ENCODE measurements around the gene RNF126.

RNF126 gene

DNA sequence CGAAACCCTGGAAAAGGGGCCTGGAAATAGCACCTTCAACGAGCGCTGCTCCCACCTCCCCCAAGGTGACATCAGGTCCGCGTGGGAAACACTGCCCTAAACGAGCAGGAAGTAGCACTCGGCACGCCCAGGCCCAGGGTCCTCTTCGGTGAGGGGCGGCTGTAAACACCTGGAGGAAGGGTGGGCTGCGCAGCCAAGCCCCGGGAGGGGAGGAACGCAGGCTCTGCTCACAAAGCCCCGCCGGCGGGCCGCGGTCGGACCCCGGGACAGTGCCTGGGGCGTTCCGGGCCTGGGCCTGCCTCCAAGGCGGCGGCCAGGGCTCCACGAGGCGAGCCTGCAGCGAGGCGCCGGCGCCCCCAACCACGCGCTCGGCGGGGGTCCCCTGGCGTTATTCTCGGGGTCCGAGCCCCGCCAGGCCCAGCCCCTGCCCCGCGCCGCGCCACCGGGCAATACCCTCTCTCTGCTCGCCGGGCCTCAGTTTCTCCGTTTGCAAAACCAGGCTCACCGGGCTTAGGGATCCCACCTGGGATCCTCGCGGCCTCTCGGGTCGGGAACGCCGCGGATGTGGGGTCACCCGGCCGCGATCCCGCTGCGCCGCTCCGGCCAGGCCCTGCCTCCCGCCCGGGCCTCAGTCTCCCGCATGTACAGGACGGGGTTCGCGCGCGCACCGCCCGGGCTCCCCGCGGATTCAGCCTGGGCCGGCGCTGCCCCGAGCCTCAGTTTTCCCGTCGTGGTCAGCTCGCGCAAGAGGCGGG, 630 bp downstream of the RNF126 start:
- DNase-seq: no peak

DNA sequence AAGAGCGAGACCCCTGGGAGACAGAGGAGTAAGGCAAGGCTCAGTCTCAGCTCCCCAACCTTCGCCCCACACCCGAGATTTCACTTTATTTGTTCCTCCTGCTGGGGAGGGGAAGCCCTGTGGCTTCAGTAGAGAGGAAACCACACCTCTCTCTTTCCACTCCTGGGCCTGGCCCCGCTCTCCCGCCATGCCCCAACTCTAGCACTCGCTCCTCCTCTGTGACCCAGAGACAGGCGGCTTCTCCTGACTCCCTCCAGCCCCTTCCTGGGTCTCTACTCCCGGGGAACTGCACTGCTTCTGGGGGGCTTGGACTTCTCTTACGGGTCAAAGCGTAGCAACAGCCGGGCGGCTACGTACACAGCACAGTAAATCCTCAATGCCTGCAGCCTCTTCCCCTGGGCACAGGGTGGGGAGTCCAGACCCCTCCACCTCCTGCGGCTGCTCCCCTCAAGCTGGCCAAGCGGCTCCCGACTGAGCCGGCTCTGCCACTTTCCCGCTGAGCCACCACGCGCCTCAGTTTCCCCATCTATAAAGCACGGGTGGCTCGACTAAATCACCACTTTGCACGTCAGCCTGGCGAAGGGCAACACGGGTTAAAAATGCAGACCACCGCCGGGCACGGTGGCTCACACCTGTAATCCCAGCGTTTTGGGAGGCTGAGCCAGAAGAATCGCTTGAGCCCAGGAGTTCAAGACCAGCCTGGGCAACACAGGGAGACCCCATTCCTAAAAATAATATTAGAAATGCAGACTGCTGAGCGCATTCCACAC, 1.4 kb downstream of the RNF126 start:
- no peak for DNase-seq

DNA sequence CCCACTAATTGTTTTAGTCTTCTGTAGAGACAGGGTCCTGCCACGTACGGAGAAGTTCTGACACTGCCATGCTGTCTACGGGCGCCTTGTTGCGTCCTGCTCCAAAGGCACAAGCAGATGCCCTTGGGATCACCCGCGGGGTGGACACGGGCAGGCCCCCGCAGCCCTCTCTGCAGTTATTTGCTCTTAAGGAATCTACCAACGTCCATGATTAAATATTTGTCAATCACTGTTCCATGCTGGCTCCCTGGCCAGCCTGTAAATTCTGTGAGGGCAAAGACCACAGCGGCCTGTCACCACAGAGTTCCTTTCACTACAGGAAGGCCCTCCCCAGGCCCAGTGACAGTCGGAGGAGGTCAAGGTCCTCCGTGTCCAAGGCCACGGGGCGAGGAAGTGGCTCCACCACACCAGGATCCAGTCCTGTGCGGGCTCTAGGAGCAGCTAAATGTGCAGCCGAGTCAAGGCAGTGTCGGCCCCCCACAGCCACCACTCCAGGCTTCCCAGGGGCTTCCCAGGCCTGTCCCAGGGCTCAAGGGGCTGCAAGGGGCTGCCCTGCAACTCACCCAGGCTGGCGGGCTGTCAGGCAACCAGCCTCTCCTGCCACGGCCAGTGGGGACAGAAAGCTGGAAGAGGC, 2.1 kb downstream of the RNF126 start:
- DNase-seq: no peak

DNA sequence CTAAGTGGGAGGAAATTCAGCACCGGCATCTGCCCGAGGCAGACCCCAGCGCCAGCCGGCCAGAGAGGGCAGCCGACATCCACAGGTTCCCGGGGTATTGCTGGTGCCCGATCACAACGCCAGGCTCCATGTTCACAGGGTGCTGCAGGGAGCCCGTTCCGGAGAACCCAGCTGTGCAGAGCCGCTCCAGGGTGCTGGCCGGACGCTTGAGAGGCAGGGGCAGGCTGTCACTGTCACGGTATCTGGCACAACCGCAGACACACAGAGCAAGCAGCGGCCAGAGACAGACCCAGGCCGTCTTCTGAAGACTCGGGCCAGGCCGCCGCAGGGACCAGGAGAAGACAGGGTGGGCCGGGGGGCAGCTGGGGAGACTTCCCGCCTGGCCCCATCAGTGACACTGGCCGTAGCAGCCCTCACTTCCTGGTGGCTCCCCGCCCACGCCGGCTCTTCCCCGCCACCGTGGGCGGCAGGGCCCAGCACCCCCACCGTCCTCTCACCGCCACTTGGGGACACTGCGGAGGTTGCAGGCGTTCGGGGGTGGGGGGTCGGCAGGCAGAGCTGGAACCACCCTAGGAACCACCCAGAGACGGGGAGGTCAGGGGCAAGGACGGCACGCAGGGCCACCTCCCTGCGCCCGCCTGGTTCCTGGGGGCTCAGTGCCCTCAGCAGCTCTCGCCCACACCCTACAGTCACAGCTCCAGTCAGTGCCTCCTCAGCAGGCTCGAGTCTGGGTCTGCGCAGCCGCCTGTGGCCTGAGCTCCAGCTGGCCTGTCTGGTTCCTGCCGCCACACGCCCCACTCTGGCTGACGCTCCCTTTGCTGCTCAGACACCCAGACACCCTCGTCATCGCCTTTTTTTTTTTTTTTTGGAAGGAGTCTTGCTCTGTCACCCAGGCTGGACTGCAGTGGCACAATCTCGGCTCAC, 3.8 kb downstream of the RNF126 start:
- no peak for DNase-seq

- no peak for DNase-seq
Observed at GRCh38 chr19:658059-658839, 4.8 kb downstream of the RNF126 start.

- DNase-seq: no peak
Observed at GRCh38 chr19:657611-658010, 5.4 kb downstream of the RNF126 start.

GRCh38 chr19:656751-657559, 6.1 kb downstream of the RNF126 start:
- no peak for DNase-seq

DNA sequence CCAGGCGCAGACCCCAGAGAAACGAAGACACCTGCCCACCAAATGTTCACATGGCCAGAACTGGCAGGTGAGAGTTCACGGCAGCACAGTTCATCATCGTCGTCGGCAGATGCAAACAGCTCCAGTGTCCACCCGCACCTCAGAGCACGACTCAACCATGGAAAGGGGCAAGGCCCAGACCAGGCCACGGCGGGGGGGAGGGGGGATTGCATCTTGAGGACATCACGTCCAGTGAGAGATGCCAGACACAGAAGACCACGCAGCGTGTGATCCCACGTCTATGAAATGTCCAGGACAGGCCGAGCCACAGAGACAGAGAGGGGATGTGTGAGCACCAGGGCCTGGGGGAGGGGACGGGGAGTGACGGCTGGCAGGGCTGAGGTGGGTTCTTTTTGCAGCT, 7.3 kb downstream of the RNF126 start:
- DNase-seq: no peak

DNA sequence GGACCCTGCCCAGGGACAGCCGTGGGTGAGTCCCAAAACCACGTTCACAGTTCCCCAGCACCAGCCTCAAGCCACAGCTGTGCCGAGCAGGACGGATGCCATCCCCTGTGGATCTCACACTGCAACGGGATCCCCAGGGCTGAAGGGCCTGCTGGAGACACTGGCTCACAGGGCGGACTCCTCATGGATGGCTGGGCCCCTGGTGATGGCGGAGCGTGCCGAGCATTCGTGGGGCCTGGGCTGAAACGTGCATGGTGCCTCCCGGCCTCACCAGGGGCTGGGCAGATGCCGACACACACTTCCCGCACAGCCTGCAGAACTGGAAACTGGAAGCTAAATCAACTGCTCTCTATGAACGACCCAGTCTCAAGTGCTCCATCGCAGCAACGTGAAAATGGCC, 9.6 kb downstream of the RNF126 start:
- no peak for DNase-seq

DNA sequence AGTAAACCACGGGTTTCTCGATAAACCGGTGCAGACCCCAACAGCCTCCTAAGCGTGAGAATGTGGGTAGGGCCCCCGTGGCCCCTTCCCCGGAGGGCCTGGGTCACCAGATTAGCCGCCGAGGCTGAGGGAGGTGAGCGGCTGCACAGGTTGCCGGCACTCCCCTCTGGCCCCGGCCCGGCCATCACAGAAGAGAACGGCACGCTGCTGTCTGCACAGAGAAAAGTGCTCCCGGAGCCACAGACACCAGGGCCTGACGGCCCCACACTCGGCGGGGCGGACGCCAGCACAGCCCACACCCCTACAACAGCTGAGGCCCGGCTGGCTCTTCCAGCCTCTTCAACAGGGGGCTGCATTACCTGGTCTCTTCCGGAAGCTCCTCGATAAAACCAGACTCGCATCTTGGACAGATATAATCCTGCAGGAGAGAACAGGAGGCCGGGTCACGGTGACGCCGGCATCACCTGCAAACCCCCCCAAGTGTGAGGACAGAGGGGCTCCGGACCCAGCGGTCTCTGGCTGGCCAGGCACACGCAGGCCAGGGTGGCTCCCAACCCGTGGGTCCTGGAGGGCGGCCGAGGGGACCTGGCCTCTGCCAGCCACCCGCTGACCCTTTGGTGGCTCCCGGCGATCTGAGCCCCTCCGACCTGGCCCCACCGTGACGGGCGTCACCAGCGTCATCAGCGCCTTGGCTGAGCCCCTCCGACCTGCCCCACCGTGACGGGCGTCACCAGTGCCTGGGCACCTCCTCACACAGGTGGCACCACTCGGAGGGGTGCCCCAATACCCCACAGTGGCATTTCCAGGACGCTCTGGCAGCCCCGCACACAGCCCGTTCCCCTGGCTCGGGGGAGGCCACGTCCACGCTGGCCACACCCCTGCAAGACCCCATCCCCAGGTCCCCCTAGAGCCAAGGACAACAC, 10.3 kb downstream of the RNF126 start:
- no peak for DNase-seq

DNA sequence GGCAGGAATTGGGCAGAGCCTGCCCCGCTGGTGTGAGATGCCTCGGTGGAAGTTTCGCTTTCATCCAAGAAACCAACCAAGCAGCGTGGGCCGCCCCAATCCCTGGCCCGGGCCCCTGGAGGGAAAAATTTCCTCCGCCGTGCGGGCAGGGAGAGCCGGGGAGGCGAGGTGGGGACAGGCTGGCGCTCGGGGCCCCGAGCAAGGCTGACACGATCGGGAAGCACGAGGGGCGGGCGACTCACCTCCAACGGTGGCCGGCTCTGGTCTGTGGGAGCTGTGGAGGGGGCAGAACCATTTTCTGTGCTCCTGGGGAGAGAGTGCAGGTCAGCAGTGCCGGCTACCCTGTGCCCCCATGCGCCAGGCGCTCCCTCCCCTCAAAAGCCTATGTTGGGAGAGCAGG, 11.0 kb downstream of the RNF126 start:
- no peak for DNase-seq

- no peak for DNase-seq
Observed at GRCh38 chr19:651114-651818, 11.7 kb downstream of the RNF126 start.

DNA sequence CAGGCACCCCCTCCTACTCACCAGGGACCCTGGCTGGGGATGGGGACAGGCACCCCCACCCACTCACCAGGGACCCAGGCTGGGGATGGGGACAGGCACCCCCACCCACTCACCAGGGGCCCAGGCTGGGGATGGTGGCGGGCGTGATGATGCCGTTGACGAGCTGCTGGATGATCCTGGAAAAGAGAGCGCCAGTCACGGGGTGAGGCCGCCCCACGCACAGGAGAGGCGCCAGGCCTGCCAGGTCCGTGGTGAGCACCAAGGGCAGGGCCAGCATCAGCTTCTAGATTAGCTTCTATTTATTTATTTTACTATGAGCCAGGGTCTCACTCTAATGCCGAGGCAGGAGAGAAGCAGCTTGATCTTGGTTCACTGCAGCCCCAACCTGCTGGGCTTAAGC, 12.9 kb downstream of the RNF126 start:
- DNase-seq: no peak

GRCh38 chr19:648904-649801, 13.9 kb downstream of the RNF126 start:
- DNase-seq: no peak

- no peak for DNase-seq
Observed at GRCh38 chr19:648305-648704, 14.7 kb downstream of the RNF126 start.

DNA sequence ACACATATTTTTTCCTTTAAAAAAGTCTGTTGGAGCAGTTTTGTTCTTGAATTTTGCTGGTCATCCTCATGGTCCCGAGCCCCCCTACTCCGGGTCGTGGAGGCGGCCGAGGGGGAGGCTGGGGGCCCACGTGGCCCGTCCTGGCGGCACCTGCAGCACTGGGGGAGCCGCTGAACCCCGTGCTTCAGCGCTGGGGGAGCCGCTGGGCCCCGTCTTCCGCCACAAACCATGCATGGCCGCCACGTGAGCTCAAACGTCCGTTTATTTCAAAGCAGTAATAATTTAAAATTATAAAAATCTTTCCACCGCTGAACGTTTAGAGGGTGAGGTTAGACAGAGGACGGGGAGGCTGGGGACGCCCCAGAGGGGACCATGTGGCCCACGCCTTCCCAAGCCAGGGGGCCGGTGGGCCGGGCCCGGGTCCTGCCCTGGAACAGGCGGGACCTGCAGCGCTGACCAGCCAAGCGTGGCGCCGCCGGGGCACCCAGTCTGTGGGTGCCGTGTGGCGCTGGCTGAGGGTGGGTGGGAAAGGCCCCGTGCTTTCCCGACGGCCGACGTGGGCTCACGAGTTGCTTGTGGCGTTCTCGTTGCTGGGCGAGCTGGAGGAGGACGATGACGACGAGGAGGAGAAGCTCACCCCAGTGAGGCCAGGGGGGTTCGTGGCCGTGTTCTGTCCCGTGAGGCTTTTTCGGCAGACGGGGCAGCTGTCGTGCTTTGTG, 15.3 kb downstream of the RNF126 start:
- no peak for DNase-seq

DNA sequence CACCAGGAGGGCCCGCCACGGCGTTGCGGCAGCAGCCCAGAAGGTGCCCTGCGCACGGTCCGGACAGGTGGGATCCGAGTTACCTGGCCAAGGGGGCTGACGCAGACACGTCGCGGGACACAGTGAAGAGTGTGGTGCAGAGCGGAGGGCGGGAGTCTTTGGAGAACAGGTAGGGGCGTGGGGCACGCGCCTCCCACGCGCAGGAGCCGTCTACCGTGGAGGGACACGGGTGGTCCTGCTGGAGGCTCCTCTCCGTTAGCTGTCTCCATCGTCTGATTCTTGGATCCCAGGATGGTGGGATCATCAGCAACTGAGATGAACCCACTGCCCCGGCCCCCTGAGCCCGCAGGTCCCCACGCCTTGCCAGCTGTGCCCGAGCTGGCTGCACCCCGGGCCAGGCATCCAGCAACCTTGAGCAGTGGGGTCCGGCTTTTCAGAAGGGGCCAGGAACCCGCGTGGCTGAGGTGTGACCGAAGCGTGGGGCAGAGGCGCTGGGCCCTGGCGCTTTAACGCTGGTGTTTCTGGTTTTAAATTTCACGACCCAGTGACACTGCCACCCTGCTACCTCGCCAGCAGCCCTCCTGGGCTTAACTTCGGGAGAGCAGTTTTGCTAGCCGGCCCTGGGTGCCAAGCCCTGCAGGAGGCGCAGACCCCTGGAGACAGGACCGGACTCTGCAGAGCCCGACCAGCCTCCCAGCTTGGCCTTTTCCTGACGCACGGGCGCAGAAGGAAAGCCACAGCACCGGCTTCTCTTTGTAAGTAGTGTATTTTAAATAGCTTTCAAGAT, 16.0 kb downstream of the RNF126 start:
- no peak for DNase-seq

Measured in NCI-H2171 (cell line).